Tibial nerve (tissue), 4 donors: ENCODE results near the gene MYADML2. TPM values are rescaled to one million over a fixed set of nuclear protein-coding genes. Genes with fewer than 3 reads are reported as not detected.

Experiments used
- DNase-seq, 2 donors: peaks; one replicate each; pipeline ENCODE4 v3.0.0-alpha.2; 2019; ENCODE audit warnings: low spot score in 2 of 2
- H3K27ac ChIP-seq, 4 donors: fragments of 200-600 bp; sonication (generic) in 3 of 4; one replicate each; pipeline ENCODE4 v1.5.1; 2017 to 2019; ENCODE audit warnings: mild to moderate bottlenecking in 1 of 4
- H3K27me3 ChIP-seq, 2 donors: fragments of 200-600 bp; sonication (generic) in 1 of 2; one replicate each; pipeline versions ENCODE4 v1.5.1 to v1.6.0; 2017 to 2019
- H3K36me3 ChIP-seq, 3 donors: fragments of 200-600 bp; sonication (generic); one replicate each; pipeline ENCODE4 v1.5.1; 2018 to 2019
- H3K4me1 ChIP-seq, 4 donors: fragments of 200-600 bp; sonication (generic) in 3 of 4; one replicate each; pipeline ENCODE4 v1.5.1; 2017 to 2019
- H3K4me3 ChIP-seq, 4 donors: fragments of 200-600 bp; sonication (generic) in 3 of 4; one replicate each; pipeline ENCODE4 v1.5.1; 2017 to 2019; ENCODE audit warnings: mild to moderate bottlenecking in 1 of 4, moderate library complexity in 1 of 4
- H3K9me3 ChIP-seq, 4 donors: fragments of 200-600 bp; sonication (generic) in 3 of 4; one replicate each; pipeline ENCODE4 v1.5.1; 2017 to 2019
- CTCF ChIP-seq, 5 experiments: fragments of 200-600 bp in 3 of 5; fragments of 450-650 bp in 2 of 5; sonication (generic) in 3 of 5; IDR thresholded peaks; one replicate each; pipeline ENCODE4 v1.5.1; 2016 to 2019; ENCODE audit warnings: antibody characterized with exemption in 5 of 5, mild to moderate bottlenecking in 3 of 5, moderate library complexity in 2 of 5
- EP300 ChIP-seq, 2 donors: sonication (generic); formaldehyde crosslinking; IDR thresholded peaks; one replicate each; pipeline ENCODE4 v1.6.1; 2017; ENCODE audit warnings: antibody characterized with exemption in 2 of 2, mild to moderate bottlenecking in 1 of 2
- POLR2A ChIP-seq, 2 donors: fragments of 450-650 bp; IDR thresholded peaks; one replicate each; pipeline ENCODE4 v1.6.1; 2017; ENCODE audit warnings: antibody characterized with exemption in 2 of 2, mild to moderate bottlenecking in 2 of 2, moderate library complexity in 2 of 2
- WGBS, 2 donors: methylation state at CpG; one replicate each; pipeline ENCODE4 v1.1.5; 2018; 5-methylcytosine and 5-hydroxymethylcytosine counted together
- total RNA-seq, 4 donors: library from RNA; depleted of rRNA; stranded (reverse); fragments of >200 nt; gene quantifications; one replicate each; pipeline ENCODE4 v1.1.0, GENCODE V29; 2016

MYADML2 gene
- total RNA-seq, 4 donors from 2014 or later: not detected

- Histone ChIP-seq H3K27me3 (peaks cover 0 to 19% of the 10 kb centered on the region in 2 donors), H3K27ac (no peak overlapping the region), H3K36me3 (no peaks in the 10 kb centered on the region), H3K4me3 (no peak overlapping the region), H3K9me3 (no peaks in the 10 kb centered on the region), H3K4me1 (peaks cover 0 to 26% (median 19%) of the 10 kb centered on the region in 4 donors)
- TF ChIP-seq POLR2A (IDR thresholded peaks at IDR 0.05): no peak
- TF ChIP-seq EP300 (IDR thresholded peaks at IDR 0.05): no peak
- TF ChIP-seq CTCF (IDR thresholded peaks at IDR 0.05): no peak
- 77 to 81% methylated on average over 9 of the region's 9 CpGs for WGBS, 2 donors
- no peak for DNase-seq
These were observed 14.6 kb downstream of the MYADML2 start for GRCh38 chr17:81932333-81932983.

DNA sequence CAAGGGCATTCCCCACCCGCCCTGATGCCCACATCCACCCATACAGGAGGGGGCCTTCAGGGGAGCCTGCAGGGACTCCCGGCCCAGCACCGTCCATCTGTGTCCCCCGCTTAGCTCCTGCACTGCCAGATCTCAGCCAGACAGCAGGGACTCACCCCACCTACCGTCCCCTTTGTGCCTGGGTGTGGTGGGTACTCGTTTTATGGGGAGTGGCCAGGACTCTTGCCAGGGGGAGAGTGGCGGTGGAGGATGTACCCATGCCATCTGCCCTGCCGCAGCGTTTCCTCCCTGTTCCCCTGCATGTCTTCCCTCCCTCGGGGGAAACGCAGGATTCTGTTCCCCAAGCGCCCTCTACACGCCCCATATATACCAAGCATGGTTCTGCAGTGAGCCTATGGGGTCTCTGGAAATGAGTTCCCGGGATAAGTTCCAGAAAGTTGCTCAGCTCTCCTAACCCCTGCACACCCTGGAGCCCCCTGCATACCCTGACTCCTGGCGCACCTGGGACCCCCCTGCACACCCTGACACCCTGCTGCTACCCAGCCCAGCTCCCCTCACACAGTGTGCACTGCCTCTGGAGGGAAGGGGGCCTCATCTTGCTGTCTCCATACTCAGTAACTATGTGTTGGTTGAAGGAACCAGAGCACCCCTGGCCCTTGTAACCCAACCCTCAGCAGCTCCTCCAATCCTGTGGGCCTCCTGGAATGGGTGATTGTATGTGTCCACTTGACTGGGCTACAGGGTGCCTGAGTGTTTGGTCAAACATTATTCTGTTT is 15.3 kb downstream of the MYADML2 start:
- Histone ChIP-seq H3K36me3 (no peaks in the 10 kb centered on the region), H3K27me3 (peaks cover 0 to 16% of the 10 kb centered on the region in 2 donors), H3K4me1 (peaks cover 0 to 20% (median 16%) of the 10 kb centered on the region in 4 donors), H3K27ac (no peak overlapping the region), H3K9me3 (no peaks in the 10 kb centered on the region), H3K4me3 (no peak overlapping the region)
- TF ChIP-seq EP300 (IDR thresholded peaks at IDR 0.05) (no peak), POLR2A (IDR thresholded peaks at IDR 0.05) (no peak), CTCF (IDR thresholded peaks at IDR 0.05) (no peak)
- 35 to 48% methylated on average over 12 to 14 of the region's 15 CpGs for WGBS, 2 donors
- DNase-seq: no peak

GRCh38 chr17:81931189-81931556 is 15.9 kb downstream of the MYADML2 start:
- WGBS, 2 donors: 73 to 80% methylated on average over 12 to 13 of the region's 13 CpGs
- Histone ChIP-seq H3K27ac (no peak overlapping the region), H3K27me3 (peaks cover 0 to 10% of the 10 kb centered on the region in 2 donors), H3K9me3 (no peaks in the 10 kb centered on the region), H3K4me1 (peaks cover 0 to 21% (median 13%) of the 10 kb centered on the region in 4 donors), H3K36me3 (no peaks in the 10 kb centered on the region), H3K4me3 (no peak overlapping the region)
- no peak for DNase-seq
- no peak for TF ChIP-seq POLR2A (IDR thresholded peaks at IDR 0.05)
- no peak for TF ChIP-seq EP300 (IDR thresholded peaks at IDR 0.05)
- TF ChIP-seq CTCF (IDR thresholded peaks at IDR 0.05): no peak

DNA sequence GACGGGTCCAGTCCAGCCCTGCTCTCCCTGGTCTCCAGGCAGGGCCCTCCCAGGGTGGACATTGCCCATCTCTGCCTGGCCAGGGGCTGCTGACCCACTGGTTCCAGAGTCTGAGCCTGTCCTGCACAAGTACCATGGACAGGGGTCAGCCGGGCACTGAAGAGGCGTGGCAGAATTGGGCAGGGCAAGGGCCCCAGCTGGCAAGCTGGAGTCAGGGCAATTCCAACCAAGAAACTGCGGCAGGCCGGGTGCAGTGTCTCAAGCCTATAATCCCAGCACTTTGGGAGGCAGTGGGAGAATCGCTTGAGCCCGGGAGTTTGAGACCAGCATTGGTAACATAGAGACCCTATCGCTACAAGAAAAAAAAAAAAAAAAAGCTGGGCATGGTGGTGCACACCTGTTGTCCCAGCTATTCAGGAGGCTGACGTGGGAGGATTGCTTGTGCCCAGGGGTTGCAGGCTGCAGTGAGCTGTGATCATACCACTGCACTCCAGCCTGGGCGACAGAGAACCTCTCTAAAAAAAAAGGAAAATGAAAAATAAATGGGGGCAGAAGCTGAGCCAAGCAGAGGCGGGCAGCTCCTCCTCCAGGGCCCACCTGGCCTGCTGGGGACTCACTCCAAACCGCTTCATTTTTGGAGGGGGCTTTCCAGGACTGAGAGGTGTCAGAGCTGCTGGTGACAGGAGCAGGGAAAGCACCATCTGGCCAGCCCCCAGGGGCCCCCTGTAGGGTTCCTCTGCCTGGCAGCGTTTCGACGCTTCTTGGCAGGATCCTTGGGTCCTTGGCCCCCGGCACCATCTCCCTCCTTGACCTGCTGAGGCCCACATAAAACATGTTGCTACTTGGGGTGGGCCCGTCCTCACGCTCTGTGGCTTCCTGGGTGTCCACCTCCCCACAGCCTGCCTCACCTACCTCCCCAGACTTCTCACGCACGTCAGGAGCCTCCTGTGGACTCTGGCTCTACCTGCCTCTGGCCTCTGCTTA is 16.6 kb downstream of the MYADML2 start:
- Histone ChIP-seq H3K36me3 (no peaks in the 10 kb centered on the region), H3K27ac (no peak overlapping the region), H3K9me3 (no peaks in the 10 kb centered on the region), H3K4me1 (peaks cover 0 to 28% (median 15%) of the 10 kb centered on the region in 4 donors), H3K27me3 (peaks cover 0 to 3% of the 10 kb centered on the region in 2 donors), H3K4me3 (no peak overlapping the region)
- WGBS, 2 donors: 70 to 74% methylated on average over 19 to 20 of the region's 20 CpGs
- DNase-seq: no peak
- TF ChIP-seq EP300 (IDR thresholded peaks at IDR 0.05): no peak
- no peak for TF ChIP-seq POLR2A (IDR thresholded peaks at IDR 0.05)
- TF ChIP-seq CTCF (IDR thresholded peaks at IDR 0.05): no peak
